ENCODE results near the gene LYRM4. TPM values are rescaled to one million over a fixed set of nuclear protein-coding genes. Genes with fewer than 3 reads are reported as not detected.

The LYRM4 gene
- total and polyA plus RNA-seq, 4 donors = 15.2 to 23.2 (median 19.1) TPM

DNA sequence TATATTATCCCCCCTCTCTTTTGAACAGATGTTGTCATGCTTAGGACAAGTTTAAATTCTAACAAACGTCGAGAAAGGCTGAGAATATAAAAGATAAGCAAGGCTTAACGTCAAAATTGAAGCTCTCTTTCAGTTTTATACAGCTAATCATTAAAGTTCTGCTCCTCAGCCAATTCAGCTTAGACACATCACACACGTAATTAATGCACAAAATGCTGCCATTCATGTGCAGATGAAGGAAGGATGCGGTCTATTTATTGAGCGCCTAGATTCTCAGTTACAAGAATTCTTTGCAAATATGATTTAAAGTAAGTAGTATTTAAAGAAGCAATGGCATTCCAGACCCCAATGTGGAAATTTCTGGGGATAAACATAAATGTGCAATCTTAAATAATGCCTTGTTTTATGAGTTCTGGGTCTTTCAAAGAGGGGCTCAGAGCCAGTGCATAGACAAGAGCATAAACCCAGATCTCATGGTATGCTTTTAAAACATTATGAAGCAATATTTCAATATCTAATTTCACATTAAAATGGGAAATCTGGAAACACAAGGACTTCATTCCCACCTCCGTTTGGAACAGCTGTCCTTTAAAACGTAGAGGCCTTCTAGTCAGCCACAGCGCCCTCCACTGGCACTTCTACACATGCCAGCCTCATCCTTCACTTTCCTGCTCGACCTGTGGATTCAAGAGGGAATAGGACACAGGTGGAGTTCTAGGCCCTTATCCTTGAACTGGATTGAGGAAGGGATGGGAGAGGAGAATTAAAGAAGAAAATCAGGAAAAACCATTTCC is 85.8 kb downstream of the LYRM4 start:
- TF ChIP-seq, protein P1, sequence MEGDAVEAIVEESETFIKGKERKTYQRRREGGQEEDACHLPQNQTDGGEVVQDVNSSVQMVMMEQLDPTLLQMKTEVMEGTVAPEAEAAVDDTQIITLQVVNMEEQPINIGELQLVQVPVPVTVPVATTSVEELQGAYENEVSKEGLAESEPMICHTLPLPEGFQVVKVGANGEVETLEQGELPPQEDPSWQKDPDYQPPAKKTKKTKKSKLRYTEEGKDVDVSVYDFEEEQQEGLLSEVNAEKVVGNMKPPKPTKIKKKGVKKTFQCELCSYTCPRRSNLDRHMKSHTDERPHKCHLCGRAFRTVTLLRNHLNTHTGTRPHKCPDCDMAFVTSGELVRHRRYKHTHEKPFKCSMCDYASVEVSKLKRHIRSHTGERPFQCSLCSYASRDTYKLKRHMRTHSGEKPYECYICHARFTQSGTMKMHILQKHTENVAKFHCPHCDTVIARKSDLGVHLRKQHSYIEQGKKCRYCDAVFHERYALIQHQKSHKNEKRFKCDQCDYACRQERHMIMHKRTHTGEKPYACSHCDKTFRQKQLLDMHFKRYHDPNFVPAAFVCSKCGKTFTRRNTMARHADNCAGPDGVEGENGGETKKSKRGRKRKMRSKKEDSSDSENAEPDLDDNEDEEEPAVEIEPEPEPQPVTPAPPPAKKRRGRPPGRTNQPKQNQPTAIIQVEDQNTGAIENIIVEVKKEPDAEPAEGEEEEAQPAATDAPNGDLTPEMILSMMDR (IDR thresholded peaks at IDR 0.05; ENCODE audit: control extremely low read depth, extremely low read depth) = no peak
- ATAC-seq (ENCODE audit: insufficient read depth, low FRiP score) (no peak), DNase-seq (peak in 1 of 3 donors; percentile 35)
- H3K4me3 ChIP-seq = no peak overlapping the region
- no peaks in the 10 kb centered on the region for H3K27me3 ChIP-seq (ENCODE audit: control insufficient read depth in 3 of 3, insufficient read depth in 3 of 3, low read length in 2 of 3)
- no peak overlapping the region for H3K27ac ChIP-seq (ENCODE audit: low read depth in 1 of 2, low read length in 1 of 2)
- no peaks in the 10 kb centered on the region for H3K9me3 ChIP-seq (ENCODE audit: control insufficient read depth in 4 of 4, insufficient read depth in 3 of 4, low read length in 3 of 4)
- H3K36me3 ChIP-seq (ENCODE audit: control insufficient read depth in 4 of 4, insufficient read depth in 4 of 4, low read length in 4 of 4) = no peaks in the 10 kb centered on the region
- peaks cover 0 to 21% (median 0%) of the 10 kb centered on the region in 5 donors for H3K4me1 ChIP-seq (ENCODE audit: control insufficient read depth in 5 of 5, insufficient read depth in 5 of 5, low read length in 5 of 5)
- WGBS, 2 donors = 55 to 60% methylated on average over 10 of the region's 10 CpGs
- H3K9ac ChIP-seq (ENCODE audit: insufficient read depth in 1 of 2, low read length in 2 of 2) = peak overlapping the region in 1 of 2 donors; percentile 54

DNA sequence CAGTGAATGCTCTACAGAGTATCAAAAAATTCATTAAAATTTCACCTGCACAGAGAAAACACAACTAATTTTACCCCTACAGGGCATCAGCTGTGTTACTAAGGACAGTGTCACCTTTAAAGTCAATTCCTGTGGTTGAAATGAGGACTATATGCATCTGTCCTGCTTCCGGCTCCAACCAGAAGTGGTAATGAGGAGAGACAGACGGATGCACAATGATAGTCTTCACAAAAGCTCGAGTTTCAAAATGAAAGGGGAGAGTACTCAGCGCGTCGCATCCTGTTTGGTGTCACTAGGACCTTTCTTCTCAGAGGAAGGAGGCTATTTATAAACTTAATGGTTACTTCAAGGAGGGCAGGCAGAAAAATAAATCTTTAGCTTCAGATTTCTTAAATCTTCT is 86.5 kb downstream of the LYRM4 start:
- Histone ChIP-seq H3K36me3 (ENCODE audit: control insufficient read depth in 4 of 4, insufficient read depth in 4 of 4, low read length in 4 of 4) (no peaks in the 10 kb centered on the region), H3K9ac (ENCODE audit: insufficient read depth in 1 of 2, low read length in 2 of 2) (peak overlapping the region in 1 of 2 donors; percentile 54), H3K27me3 (ENCODE audit: control insufficient read depth in 3 of 3, insufficient read depth in 3 of 3, low read length in 2 of 3) (no peaks in the 10 kb centered on the region), H3K4me1 (ENCODE audit: control insufficient read depth in 5 of 5, insufficient read depth in 5 of 5, low read length in 5 of 5) (peaks cover 0 to 21% (median 0%) of the 10 kb centered on the region in 5 donors), H3K9me3 (ENCODE audit: control insufficient read depth in 4 of 4, insufficient read depth in 3 of 4, low read length in 3 of 4) (no peaks in the 10 kb centered on the region), H3K4me3 (no peak overlapping the region), H3K27ac (ENCODE audit: low read depth in 1 of 2, low read length in 1 of 2) (peak overlapping the region in 1 of 2 donors; percentile 37)
- TF ChIP-seq, protein P1 (IDR thresholded peaks at IDR 0.05; ENCODE audit: control extremely low read depth, extremely low read depth) = no peak
- 10 to 34% methylated on average over 6 of the region's 6 CpGs for WGBS, 2 donors
- ATAC-seq (ENCODE audit: insufficient read depth, low FRiP score) = no peak
- DNase-seq = peak; percentile 41 to 87 (median 74)

DNA sequence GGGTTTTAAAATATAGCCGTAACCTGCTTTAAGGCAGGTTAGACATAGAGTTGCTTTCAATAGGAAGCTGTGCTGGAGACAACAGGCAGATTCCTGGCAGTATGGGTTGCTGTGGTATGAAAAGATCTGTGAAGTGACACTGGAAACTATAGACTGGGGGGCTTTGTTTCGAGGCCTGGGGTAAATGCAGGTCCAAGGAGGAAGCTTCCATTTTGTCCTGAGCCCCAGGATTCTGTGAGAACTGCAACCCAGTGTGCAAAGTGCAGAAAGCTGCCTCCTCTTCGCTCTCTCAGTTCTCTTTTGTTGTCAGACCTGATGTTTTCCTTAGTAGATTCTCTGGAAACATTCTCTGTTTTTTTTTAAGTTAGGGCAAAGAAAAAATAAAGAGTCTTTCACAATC is 86.9 kb downstream of the LYRM4 start:
- Histone ChIP-seq H3K4me1 (ENCODE audit: control insufficient read depth in 5 of 5, insufficient read depth in 5 of 5, low read length in 5 of 5) (peaks cover 0 to 21% (median 0%) of the 10 kb centered on the region in 5 donors), H3K36me3 (ENCODE audit: control insufficient read depth in 4 of 4, insufficient read depth in 4 of 4, low read length in 4 of 4) (no peaks in the 10 kb centered on the region), H3K4me3 (no peak overlapping the region), H3K27me3 (ENCODE audit: control insufficient read depth in 3 of 3, insufficient read depth in 3 of 3, low read length in 2 of 3) (no peaks in the 10 kb centered on the region), H3K9me3 (ENCODE audit: control insufficient read depth in 4 of 4, insufficient read depth in 3 of 4, low read length in 3 of 4) (no peaks in the 10 kb centered on the region), H3K9ac (ENCODE audit: insufficient read depth in 1 of 2, low read length in 2 of 2) (no peak overlapping the region), H3K27ac (ENCODE audit: low read depth in 1 of 2, low read length in 1 of 2) (no peak overlapping the region)
- ATAC-seq (ENCODE audit: insufficient read depth, low FRiP score) = no peak
- 90 to 91% methylated on average over 3 of the region's 3 CpGs for WGBS, 2 donors
- TF ChIP-seq, protein P1 (IDR thresholded peaks at IDR 0.05; ENCODE audit: control extremely low read depth, extremely low read depth) = no peak
- DNase-seq = no peak

All from lung (tissue), 12 donors.